ENCODE data around the gene ANXA5.

GRCh38 chr4:121653214-121653613 lies 43.6 kb downstream of the ANXA5 start:
- no peak for TF ChIP-seq POLR2A (IDR thresholded peaks at IDR 0.05)
- TF ChIP-seq CTCF (IDR thresholded peaks at IDR 0.05 in 4 of 5, conservative IDR thresholded peaks at IDR 0.05 in 1 of 5): no peak
